Measurements from ENCODE around the gene CYB5A.

The CYB5A gene

GRCh38 chr18:74233933-74234325, 57.8 kb downstream of the CYB5A start:
- no peaks in the 10 kb centered on the region for H3K27me3 ChIP-seq
- no peak for TF ChIP-seq CTCF (IDR thresholded peaks at IDR 0.05; ENCODE audit: low read depth, low read length)
- DNase-seq = no peak
- no peaks in the 10 kb centered on the region for H3K9me3 ChIP-seq
- H3K4me3 ChIP-seq (ENCODE audit: low read depth, low read length) = no peak overlapping the region
- no peaks in the 10 kb centered on the region for H3K36me3 ChIP-seq
- H3K4me1 ChIP-seq = no peaks in the 10 kb centered on the region

- H3K4me3 ChIP-seq (ENCODE audit: low read depth, low read length) = no peak overlapping the region
- H3K27me3 ChIP-seq = no peaks in the 10 kb centered on the region
- H3K4me1 ChIP-seq = no peaks in the 10 kb centered on the region
- no peaks in the 10 kb centered on the region for H3K9me3 ChIP-seq
- no peaks in the 10 kb centered on the region for H3K36me3 ChIP-seq
- TF ChIP-seq CTCF (IDR thresholded peaks at IDR 0.05; ENCODE audit: low read depth, low read length) = no peak
- DNase-seq = no peak
Observed at GRCh38 chr18:74230922-74231714, 60.6 kb downstream of the CYB5A start.

GRCh38 chr18:74229891-74230290, 61.9 kb downstream of the CYB5A start:
- H3K36me3 ChIP-seq = no peaks in the 10 kb centered on the region
- H3K9me3 ChIP-seq = no peaks in the 10 kb centered on the region
- DNase-seq = no peak
- TF ChIP-seq CTCF (IDR thresholded peaks at IDR 0.05; ENCODE audit: low read depth, low read length) = no peak
- peaks cover 3% of the 10 kb centered on the region; the same call in 1 of the 2 replicates for H3K4me1 ChIP-seq
- no peaks in the 10 kb centered on the region for H3K27me3 ChIP-seq
- no peak overlapping the region for H3K4me3 ChIP-seq (ENCODE audit: low read depth, low read length)

GRCh38 chr18:74229005-74229404, 62.8 kb downstream of the CYB5A start:
- no peak for DNase-seq
- H3K36me3 ChIP-seq = no peaks in the 10 kb centered on the region
- H3K27me3 ChIP-seq = no peaks in the 10 kb centered on the region
- no peak for TF ChIP-seq CTCF (IDR thresholded peaks at IDR 0.05; ENCODE audit: low read depth, low read length)
- no peak overlapping the region for H3K4me3 ChIP-seq (ENCODE audit: low read depth, low read length)
- no peaks in the 10 kb centered on the region for H3K9me3 ChIP-seq
- H3K4me1 ChIP-seq = peaks cover 5% of the 10 kb centered on the region; the same call in 1 of the 2 replicates

- no peak for DNase-seq
- H3K36me3 ChIP-seq = no peaks in the 10 kb centered on the region
- peaks cover 5% of the 10 kb centered on the region; the same call in 1 of the 2 replicates for H3K4me1 ChIP-seq
- H3K4me3 ChIP-seq (ENCODE audit: low read depth, low read length) = no peak overlapping the region
- TF ChIP-seq CTCF (IDR thresholded peaks at IDR 0.05; ENCODE audit: low read depth, low read length) = no peak
- H3K27me3 ChIP-seq = no peaks in the 10 kb centered on the region
- no peaks in the 10 kb centered on the region for H3K9me3 ChIP-seq
Observed at GRCh38 chr18:74228312-74228711, 63.5 kb downstream of the CYB5A start.

GRCh38 chr18:74226666-74227065, 65.1 kb downstream of the CYB5A start:
- no peaks in the 10 kb centered on the region for H3K36me3 ChIP-seq
- peaks cover 5% of the 10 kb centered on the region; the same call in 1 of the 2 replicates for H3K4me1 ChIP-seq
- H3K4me3 ChIP-seq (ENCODE audit: low read depth, low read length) = no peak overlapping the region
- H3K9me3 ChIP-seq = no peaks in the 10 kb centered on the region
- H3K27me3 ChIP-seq = no peaks in the 10 kb centered on the region
- TF ChIP-seq CTCF (IDR thresholded peaks at IDR 0.05; ENCODE audit: low read depth, low read length) = no peak
- no peak for DNase-seq
